ENCODE measurements around the gene STK38. TPM values are rescaled to one million over a fixed set of nuclear protein-coding genes. Genes with fewer than 3 reads are reported as not detected.
A peak's percentile ranks its signal among the peaks of the same experiment; 100 is the strongest.

The STK38 gene
- total and polyA plus RNA-seq, 2 of the 4 experiments (the other 2 are of a cell fraction): 10.6 to 19.7 TPM

DNA sequence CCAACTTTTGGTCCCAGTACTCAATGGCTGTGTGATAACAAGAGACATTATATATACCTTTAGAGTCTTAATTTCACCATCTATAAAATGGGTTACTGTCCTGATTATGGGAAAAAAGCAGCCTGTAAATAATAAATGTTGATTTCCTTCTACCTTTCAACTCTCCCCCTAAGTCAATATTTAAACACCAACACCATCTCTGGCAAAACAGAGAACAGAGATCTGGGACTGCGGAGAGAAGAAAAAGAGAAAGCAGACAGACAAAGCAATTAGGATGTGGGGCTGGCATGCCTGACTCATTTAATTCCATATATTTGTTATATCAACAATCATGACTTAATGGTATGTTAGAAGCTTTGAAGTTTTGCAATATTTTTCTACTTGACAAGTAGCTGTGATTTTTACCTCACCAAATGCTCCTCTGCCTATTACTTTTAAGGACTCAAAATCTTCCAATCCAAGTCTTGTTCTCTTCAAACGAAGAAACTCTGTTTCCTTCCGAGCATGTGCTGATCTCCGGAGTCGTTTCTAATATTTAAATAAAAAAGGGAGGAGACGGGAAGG is 23.3 kb downstream of the STK38 start:
- intact Hi-C loops (cut with micrococcal nuclease): no loop called here
- Histone ChIP-seq H4K91ac (ENCODE audit: insufficient read depth, low read depth, low read length) (no peak overlapping the region), H2AK9ac (replicated peaks; ENCODE audit: low read depth, low read length, poor library complexity) (no peak overlapping the region), H2BK15ac (ENCODE audit: low read depth, low read length) (no peak overlapping the region), H3K4ac (ENCODE audit: low read depth, low read length) (no peak overlapping the region), H3K4me1 (ENCODE audit: control insufficient read depth, insufficient read depth, low read length) (peaks cover 5% of the 10 kb centered on the region), H3K79me1 (ENCODE audit: low read depth in 1 of 2, low read length in 2 of 2) (peaks cover 14 to 51% of the 10 kb centered on the region in 2 experiments), H3K56ac (ENCODE audit: extremely low read depth, insufficient read depth, low read length) (no peak overlapping the region), H2BK20ac (ENCODE audit: low read depth, low read length) (no peak overlapping the region), H3K23ac (ENCODE audit: low read depth, low read length) (no peak overlapping the region), H3K14ac (replicated peaks; ENCODE audit: low read depth, low read length) (no peak overlapping the region), H4K20me1 (ENCODE audit: insufficient read depth, low read length) (peaks cover 3% of the 10 kb centered on the region; the same call in 1 of the 2 replicates), H3K27ac (ENCODE audit: insufficient read depth, low read length) (no peak overlapping the region), H3K9me1 (ENCODE audit: insufficient read depth, low read length) (0 out of 2 replicates have a peak, but pooled peaks cover 4% of the 10 kb centered on the region), H4K5ac (ENCODE audit: low read depth, low read length) (no peak overlapping the region), H3K4me2 (ENCODE audit: low read depth, low read length) (no peak overlapping the region), H4K8ac (ENCODE audit: low read depth in 2 of 2, low read length in 2 of 2) (no peak overlapping the region), H3K4me3 (ENCODE audit: insufficient read depth, low read depth, low read length) (no peak overlapping the region), H2BK120ac (ENCODE audit: low read depth, low read length) (no peak overlapping the region), H3K9me3 (ENCODE audit: control insufficient read depth, insufficient read depth, low read length) (no peaks in the 10 kb centered on the region), H3K27me3 (ENCODE audit: control insufficient read depth, insufficient read depth, low read length) (no peaks in the 10 kb centered on the region), H2BK5ac (ENCODE audit: low read depth, low read length, poor library complexity, severe bottlenecking) (no peak overlapping the region), H3K36me3 (ENCODE audit: control insufficient read depth, insufficient read depth, low read length) (peaks cover 13% of the 10 kb centered on the region), H3K9ac (ENCODE audit: low read depth, low read length) (no peak overlapping the region), H2AFZ (replicated peaks; ENCODE audit: low read length, poor library complexity) (no peak overlapping the region), H3K18ac (ENCODE audit: low read depth, low read length) (no peak overlapping the region), H2AK5ac (ENCODE audit: low read depth, low read length) (no peak overlapping the region)
- ATAC-seq (ENCODE audit: low read depth) (peak; percentile 57), DNase-seq (no peak)
- CTCF ChIA-PET: interaction anchor here (0.6 kb wide), 1 partner anchor 23 kb away, joined by 3 read pairs; no protein-coding TSS in a partner anchor
- 93% methylated on average over 3 of the region's 6 CpGs; no CpG with 5 or more reads in 1 of the 2 experiments for WGBS, 2 experiments (ENCODE audit: extremely low coverage in 2 of 2, insufficient read length in 1 of 2)
- in situ Hi-C loops (cut with MboI; ENCODE audit: low sequenced_read_pairs): no loop called here
- POLR2A ChIA-PET (ENCODE audit: unreplicated experiment): interaction anchor here (0.6 kb wide), 2 partner anchors 71 to 74 kb away, joined by 3 to 7 read pairs; no protein-coding TSS in a partner anchor
- dilution Hi-C loops (cut with HindIII; ENCODE audit: low sequenced_read_pairs, unreplicated experiment): no loop called here
- TF ChIP-seq MAFK (IDR thresholded peaks at IDR 0.05; ENCODE audit: low read depth, low read length) (no peak), NFE2L2 (IDR thresholded peaks at IDR 0.05; ENCODE audit: low read depth, low read length) (no peak), FOS (IDR thresholded peaks at IDR 0.05; ENCODE audit: low read depth, low read length) (no peak), CEBPB (IDR thresholded peaks at IDR 0.05; ENCODE audit: low read depth, low read length) (no peak), BHLHE40 (IDR thresholded peaks at IDR 0.05; ENCODE audit: low read depth, low read length) (no peak), POLR2A (IDR thresholded peaks at IDR 0.05; ENCODE audit: low read depth, low read length) (no peak), RCOR1 (IDR thresholded peaks at IDR 0.05; ENCODE audit: insufficient replicate concordance, low read length) (no peak), MAZ (IDR thresholded peaks at IDR 0.05; ENCODE audit: borderline replicate concordance, low read depth, low read length) (no peak), MXI1 (IDR thresholded peaks at IDR 0.05; ENCODE audit: borderline replicate concordance, low read depth, low read length) (no peak), SMC3 (IDR thresholded peaks at IDR 0.05; ENCODE audit: low read depth, low read length) (no peak)
- TF ChIP-seq, protein P1, sequence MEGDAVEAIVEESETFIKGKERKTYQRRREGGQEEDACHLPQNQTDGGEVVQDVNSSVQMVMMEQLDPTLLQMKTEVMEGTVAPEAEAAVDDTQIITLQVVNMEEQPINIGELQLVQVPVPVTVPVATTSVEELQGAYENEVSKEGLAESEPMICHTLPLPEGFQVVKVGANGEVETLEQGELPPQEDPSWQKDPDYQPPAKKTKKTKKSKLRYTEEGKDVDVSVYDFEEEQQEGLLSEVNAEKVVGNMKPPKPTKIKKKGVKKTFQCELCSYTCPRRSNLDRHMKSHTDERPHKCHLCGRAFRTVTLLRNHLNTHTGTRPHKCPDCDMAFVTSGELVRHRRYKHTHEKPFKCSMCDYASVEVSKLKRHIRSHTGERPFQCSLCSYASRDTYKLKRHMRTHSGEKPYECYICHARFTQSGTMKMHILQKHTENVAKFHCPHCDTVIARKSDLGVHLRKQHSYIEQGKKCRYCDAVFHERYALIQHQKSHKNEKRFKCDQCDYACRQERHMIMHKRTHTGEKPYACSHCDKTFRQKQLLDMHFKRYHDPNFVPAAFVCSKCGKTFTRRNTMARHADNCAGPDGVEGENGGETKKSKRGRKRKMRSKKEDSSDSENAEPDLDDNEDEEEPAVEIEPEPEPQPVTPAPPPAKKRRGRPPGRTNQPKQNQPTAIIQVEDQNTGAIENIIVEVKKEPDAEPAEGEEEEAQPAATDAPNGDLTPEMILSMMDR (conservative IDR thresholded peaks at IDR 0.05; ENCODE audit: low read depth, low read length): no peak
- TF ChIP-seq, protein P2, sequence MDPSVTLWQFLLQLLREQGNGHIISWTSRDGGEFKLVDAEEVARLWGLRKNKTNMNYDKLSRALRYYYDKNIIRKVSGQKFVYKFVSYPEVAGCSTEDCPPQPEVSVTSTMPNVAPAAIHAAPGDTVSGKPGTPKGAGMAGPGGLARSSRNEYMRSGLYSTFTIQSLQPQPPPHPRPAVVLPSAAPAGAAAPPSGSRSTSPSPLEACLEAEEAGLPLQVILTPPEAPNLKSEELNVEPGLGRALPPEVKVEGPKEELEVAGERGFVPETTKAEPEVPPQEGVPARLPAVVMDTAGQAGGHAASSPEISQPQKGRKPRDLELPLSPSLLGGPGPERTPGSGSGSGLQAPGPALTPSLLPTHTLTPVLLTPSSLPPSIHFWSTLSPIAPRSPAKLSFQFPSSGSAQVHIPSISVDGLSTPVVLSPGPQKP (IDR thresholded peaks at IDR 0.05; ENCODE audit: borderline replicate concordance, low read depth, low read length): no peak
- TF ChIP-seq, protein P3, sequence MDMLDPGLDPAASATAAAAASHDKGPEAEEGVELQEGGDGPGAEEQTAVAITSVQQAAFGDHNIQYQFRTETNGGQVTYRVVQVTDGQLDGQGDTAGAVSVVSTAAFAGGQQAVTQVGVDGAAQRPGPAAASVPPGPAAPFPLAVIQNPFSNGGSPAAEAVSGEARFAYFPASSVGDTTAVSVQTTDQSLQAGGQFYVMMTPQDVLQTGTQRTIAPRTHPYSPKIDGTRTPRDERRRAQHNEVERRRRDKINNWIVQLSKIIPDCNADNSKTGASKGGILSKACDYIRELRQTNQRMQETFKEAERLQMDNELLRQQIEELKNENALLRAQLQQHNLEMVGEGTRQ (IDR thresholded peaks at IDR 0.05; ENCODE audit: low read depth, low read length): no peak
- BruUV-seq (replicated peaks): no TSS peak
